ELR (cell line): Measurements from ENCODE around the gene SLC23A3.
"Not testable (repeated sequence)": the region's sequence is repeated elsewhere in the genome, so short reads cannot be mapped to it uniquely, and the experiment has no call there.

ENCODE experiments used
- DNase-seq: peaks from one replicate; pipeline ENCODE4 v3.0.0-alpha.2; 2015; ENCODE audit warnings: low read depth

SLC23A3 gene

GRCh38 chr2:219204425-219205164 is 34.8 kb upstream of the SLC23A3 start:
- no peak for DNase-seq

DNA sequence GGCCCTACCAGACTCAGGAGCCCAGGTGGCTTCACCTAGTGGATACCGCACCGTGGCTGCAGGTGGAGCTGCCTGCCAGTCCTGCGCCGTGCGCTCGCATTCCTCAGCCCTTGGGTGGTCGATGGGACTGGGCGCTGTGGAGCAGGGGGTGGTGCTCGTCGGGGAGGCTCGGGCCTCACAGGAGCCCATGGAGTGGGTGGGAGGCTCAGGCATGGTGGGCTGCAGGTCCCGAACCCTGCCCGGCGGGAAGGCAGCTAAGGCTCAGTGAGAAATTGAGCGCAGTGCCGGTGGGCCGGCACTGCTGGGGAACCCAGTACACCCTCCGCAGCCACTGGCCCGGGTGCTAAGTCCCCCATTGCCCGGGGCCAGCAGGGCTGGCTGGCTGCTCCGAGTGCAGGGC is 31.5 kb upstream of the SLC23A3 start:
- not testable (repeated sequence) for DNase-seq

DNA sequence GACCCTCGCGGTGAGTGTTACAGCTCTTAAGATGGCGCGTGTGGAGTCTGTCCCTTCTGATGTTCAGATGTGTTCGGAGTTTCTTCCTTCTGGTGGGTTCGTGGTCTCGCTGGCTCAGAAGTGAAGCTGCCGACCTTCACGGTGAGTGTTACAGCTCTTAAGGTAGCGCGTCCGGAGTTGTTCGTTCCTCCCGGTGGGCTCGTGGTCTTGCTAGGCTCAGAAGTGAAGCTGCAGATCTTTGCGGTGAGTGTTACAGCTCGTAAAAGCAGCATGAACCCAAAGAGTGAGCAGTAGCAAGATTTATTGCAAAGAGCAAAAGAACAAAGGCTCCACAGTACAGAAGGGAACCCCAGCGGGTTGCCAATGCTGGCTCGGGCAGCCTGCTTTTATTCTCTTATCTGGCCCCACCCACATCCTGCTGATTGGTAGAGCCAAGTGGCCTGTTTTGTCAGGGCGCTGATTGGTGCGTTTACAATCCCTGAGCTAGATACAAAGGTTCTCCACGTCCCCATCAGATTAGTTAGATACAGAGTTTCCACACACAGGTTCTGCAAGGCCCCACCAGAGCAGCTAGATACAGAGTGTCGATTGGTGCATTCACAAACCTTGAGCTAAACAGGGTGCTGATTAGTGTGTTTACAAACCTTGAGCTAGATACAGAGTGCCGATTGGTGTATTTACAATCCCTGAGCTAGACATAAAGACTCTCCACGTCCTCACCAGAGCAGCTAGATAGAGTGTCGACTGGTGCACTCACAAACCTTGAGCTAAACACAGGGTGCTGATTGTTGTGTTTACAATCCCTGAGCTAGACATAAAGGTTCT is 30.9 kb upstream of the SLC23A3 start:
- not testable (repeated sequence) for DNase-seq

DNA sequence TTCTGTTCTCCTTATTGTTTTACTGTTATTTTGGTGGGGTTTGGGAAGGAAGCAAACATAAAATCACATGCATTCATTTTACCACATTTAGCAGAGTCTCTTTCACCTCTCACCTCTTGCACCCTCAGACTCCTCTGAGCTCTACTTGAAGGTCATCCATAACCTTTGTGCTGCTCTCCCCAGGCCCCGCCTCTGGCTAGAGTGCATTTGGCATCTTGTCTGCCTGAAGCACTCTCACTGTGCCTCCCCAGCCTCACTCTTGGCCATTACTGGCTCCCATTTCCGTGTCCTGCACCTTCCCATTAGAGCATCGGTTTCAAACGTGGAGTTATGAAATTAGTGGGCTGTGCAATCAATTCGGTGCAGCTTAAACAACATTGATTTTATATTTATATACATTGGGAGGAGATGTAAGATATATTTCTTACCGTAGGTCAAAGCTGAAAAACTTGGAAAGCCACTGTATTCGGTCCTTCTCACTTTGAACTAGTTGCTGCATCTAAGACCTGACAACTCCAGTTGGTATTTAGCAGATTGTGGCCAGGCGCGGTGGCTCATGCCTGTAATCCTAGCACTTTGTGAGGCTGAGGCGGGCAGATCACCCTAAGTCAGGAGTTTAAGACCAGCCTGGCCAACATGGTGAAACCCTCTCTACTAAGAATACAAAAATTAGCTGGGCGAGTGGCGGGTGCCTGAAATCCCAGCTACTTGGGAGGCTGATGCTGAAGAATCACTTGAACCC is 29.8 kb upstream of the SLC23A3 start:
- no peak for DNase-seq

DNA sequence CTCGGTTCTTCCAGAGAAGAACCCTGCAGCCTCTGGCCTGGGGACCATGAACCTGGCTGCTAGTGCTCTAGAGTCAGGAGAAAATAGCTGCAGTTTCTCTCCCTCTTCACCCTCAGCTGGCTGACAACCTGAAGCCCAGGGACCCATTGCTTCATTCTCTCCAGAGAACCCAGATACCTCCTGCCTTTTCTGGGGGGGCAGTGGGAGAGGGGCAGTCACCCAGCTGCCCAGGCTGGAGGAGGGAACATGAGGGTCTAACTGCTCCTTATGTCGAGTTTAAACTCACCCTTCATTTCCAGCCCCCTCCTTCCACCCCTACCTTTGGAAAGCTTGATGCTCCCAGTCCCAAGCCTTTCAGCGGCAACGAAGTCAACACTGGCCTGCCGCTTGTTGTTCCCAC is 29.1 kb upstream of the SLC23A3 start:
- no peak for DNase-seq

DNA sequence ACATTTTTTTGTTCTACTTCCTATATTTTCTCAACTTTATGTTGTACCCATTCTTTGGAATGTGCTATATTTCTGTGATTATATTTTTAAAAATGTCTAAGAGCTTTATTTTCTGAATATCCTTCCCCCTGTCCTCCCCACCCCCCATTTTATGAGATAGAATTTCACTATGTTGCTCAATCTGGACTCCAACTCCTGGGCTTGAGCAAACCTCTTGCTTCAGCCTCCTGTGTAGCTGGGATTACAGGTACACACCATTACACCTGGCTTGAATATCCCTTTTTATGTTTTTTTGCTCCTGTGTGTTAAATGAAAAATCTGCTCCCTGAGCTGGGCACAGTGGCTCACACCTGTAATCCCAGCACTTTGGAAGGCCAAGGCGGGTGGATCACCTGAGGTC is 27.6 kb upstream of the SLC23A3 start:
- no peak for DNase-seq

- DNase-seq = no peak
Measured at GRCh38 chr2:219186754-219187456, 17.1 kb upstream of the SLC23A3 start.

DNA sequence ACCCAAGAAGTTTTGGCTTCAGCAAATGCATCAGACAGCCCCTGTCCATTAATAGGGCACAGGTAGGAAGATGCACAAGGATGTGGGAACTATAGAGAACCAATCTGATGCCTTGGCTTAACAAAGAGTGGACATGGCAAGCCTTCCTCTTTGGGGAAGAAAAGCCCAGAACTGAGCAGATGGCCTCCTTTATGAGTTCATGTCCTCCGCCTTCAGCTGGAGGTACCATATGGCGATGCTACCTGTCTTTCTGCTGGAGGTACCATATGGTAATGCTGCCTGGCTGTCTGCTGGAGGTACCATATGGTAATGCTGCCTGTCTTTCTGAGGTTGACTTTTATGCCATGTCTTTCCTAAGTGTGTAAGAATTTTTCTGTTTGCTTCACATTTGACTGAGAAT is 14.3 kb upstream of the SLC23A3 start:
- DNase-seq = no peak

DNA sequence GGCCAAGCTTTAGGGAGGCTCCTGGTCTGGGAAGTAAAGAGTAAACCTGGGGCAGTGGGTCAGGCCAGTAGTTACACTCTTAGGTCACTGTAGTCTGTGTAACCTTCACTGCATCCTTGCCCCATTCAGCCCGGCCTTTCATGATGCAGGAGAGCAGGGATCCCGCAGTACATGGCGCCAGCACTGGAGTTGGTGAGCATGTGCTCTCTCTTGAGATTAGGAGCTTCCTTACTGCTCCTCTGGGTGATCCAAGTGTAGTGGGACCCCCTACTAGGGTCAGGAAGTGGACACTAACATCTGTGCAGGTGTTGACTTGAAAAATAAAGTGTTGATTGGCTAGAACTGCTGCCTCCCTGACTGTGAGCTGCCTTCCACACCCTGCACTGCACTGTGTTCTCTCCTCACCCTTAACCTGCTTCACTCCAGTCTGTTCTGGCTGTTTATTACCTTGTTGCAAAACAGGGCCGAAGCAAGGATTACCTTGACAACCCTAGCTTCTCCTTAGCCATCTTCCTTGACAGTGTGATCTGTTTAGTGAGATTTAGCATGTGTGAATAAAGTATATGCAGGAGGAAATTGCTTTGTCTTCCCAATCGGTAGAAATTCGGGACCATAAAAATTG is 13.4 kb upstream of the SLC23A3 start:
- DNase-seq = no peak

- no peak for DNase-seq
Measured at GRCh38 chr2:219182331-219183150, 12.7 kb upstream of the SLC23A3 start.

DNA sequence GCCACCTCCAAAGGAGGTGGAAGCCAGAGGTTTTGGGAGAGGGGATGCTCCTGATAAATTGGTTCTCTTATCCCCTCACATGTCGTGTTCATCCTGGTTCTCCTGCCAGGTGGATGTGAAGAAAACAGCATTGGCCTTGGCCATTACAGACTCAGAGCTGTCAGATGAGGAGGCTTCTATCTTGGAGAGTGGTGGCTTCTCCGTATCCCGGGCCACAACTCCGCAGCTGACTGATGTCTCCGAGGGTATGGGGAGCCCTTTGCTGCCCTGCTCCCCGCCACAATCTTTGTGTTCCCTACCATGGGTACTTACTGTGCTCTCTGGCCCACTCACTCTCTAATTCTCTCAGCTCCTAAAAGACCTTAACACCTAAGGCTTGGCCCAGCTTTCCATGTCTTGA is 11.7 kb upstream of the SLC23A3 start:
- no peak for DNase-seq

GRCh38 chr2:219180961-219181360 is 11.1 kb upstream of the SLC23A3 start:
- no peak for DNase-seq

- no peak for DNase-seq
Measured at GRCh38 chr2:219179601-219180465, 10.0 kb upstream of the SLC23A3 start.

- DNase-seq = peak; percentile 51
Measured at GRCh38 chr2:219178377-219179175, 8.7 kb upstream of the SLC23A3 start.

DNA sequence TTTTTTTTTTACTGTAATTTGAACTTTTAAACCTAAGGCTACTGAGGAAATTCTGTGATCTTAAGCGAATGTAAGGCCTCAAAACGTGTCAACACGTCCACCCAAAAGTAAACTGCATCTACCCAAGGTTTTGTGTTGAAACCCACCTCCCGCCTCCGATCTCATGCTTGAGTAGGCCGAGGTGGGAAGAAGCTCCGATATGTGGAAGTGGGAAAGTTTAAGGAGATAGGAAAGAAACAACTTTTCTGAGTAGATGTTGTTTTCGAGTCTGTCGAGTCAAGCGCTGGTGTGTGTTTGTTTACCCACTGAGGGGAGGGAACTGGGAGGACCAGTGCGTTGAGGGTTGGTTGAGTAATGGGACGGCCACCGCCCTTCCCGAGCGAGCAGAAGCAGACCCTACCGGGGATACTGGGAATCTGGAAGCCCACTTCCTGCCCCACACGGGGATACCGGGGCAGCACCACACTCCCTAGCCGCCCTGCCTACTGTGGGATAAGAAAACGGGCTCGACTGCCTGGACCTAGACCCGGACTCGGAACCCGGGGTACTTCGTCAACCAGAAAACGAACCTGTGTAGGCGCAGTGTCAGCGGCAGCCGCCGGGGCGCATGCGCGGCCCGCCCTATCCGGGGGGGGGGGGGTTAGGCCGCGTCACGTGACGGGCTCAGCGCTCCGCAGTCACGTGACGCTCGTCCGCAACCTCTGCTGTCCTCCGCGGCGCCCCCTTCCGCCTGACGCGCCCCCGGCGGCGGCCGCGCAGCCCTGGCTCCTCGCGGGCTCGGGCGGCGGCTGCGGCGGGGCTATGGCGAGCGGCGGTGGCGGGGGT is 7.9 kb upstream of the SLC23A3 start, which contains the start of gene RETREG2:
Gene RETREG2 (plus strand): TSS at position 724 of the 825 bp plus-strand sequence. CDS start 78 bp downstream, at position 802.
- peak; percentile 93 for DNase-seq

DNA sequence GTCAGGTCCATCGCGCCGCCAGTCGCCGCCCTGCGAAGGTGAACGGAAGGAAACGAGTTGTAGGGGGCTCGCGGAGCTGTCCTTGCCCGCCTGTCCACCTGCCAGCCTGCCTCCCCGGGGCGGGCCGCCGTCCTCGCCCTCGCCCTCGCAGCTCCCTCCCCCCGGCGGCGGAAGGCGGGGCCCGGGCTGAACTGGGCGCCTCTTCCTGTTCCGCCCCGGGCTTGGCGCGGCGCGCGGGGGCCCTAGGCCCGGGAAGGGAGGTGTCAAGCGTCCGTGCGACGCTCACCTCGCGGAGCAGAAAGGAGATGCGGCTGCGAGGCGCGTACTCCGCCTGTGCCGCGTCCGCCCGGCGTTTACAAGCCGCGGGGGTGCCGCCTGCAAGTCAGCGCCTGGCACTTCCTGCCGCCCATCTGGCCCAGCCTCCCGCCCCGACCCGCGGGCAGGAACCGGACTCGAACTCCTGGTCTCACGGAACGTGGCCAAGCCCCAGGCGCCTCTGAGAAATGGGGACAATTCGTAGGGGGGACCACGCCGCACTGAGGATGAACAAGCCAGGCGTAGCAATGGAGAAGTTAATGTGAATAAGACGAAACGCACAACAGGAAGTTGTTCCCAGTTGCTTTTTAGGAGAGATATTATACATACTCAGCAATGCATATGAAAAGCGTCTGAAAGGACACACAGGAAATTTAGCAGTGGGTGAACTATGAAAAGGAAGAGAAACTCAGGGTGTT is 7.2 kb upstream of the SLC23A3 start, which contains the start of gene CNPPD1:
Gene CNPPD1 (minus strand): TSS at position 108 of the 734 bp plus-strand sequence. CDS start 97 bp downstream, at position 11.
- peak; percentile 86 for DNase-seq
